ENCODE data around the gene DNAH6. TPM values are rescaled to one million over a fixed set of nuclear protein-coding genes. Genes with fewer than 3 reads are reported as not detected.
A peak's percentile ranks its signal among the peaks of the same experiment; 100 is the strongest.

The DNAH6 gene
- total RNA-seq, 4 donors from 2014 or later, result 3.2 to 9.3 (median 6.3) TPM

DNA sequence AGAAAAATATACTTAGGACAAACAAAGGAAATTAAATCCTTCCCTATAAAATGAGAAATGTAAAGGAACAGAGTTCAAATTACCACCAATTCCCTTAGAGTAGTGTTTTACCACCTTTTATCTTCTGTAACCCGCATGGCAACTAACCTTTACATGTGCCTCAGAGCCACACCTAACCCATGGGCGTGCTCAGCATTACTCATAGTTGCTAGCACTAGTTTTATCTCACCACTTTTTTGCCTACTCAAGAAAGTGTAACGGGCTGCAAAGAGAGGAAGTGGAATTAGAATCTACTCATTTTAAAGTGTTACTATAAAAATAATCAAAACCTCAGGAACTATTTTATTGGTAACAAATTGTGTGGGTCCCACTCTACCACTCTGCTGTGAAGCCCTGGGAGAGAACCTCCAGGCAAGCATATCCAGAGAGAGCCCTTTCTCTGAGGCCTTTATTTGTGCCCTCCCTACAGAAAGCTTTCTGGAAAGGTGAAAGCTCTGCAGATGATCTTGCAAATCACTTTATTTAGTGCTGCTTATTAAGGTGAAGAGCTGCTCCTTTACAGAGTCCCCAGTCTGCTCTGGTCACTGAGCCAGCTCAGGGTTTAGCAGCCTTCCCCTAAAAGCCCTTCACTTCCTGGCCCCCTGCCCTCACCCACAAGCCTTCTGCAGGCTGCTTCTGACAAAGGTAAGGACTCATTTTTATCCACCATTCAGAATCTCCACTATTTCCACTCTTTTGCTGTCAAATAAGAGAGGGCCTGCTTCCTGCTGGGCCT, 265.8 kb downstream of the DNAH6 start:
- WGBS, 2 donors, result 67 to 73% methylated on average over 3 of the region's 3 CpGs
- Histone ChIP-seq H3K36me3 (no peaks in the 10 kb centered on the region), H3K27ac (peak overlapping the region in 1 of 3 donors; percentile 27), H3K4me1 (peaks cover 0 to 15% of the 10 kb centered on the region in 2 donors), H3K4me3 (replicated peaks in 1 of 3) (no peak overlapping the region), H3K9me3 (no peaks in the 10 kb centered on the region), H3K27me3 (no peaks in the 10 kb centered on the region)
- intact Hi-C loops (cut with DNase I), result no loop called here
- no peak for TF ChIP-seq POLR2A (IDR thresholded peaks at IDR 0.05)
- TF ChIP-seq, protein P1, sequence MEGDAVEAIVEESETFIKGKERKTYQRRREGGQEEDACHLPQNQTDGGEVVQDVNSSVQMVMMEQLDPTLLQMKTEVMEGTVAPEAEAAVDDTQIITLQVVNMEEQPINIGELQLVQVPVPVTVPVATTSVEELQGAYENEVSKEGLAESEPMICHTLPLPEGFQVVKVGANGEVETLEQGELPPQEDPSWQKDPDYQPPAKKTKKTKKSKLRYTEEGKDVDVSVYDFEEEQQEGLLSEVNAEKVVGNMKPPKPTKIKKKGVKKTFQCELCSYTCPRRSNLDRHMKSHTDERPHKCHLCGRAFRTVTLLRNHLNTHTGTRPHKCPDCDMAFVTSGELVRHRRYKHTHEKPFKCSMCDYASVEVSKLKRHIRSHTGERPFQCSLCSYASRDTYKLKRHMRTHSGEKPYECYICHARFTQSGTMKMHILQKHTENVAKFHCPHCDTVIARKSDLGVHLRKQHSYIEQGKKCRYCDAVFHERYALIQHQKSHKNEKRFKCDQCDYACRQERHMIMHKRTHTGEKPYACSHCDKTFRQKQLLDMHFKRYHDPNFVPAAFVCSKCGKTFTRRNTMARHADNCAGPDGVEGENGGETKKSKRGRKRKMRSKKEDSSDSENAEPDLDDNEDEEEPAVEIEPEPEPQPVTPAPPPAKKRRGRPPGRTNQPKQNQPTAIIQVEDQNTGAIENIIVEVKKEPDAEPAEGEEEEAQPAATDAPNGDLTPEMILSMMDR (IDR thresholded peaks at IDR 0.05), result no peak
- peak; percentile 47 to 51 for DNase-seq

DNA sequence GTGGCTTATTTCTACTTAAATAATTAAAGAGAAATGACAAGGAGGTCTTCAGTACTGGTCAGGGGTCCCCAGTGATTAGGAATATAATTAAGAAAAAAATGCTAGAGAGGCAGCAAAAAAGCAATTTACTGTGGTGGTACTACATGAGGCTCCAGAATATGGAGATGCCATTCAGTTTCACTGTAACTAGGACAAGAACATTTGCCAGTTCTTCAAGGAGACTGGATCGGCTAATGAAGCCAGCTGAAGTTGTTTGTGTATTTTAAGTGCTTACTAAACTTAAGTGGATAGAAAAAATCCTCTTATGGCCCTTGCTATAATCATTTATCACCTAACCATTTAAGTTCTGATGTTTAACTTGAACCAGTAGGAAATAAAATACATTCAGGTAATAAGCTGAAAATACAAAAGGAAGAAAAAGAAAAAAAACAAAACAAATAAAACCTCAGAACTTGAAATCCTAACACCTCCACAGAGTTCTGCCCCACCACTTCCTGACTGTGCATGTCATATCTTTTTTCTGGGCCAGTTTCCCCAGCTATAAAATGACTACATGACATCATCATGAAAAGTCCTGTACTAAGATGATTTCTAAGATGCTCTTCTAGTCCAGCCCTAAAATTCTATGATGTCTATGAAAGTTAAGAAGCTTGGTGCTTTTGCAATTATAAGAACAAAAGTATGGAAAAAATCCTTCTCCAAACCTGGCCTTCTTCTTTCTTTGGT, 266.6 kb downstream of the DNAH6 start:
- 26 to 29% methylated on average over 1 of the region's 1 CpG for WGBS, 2 donors
- intact Hi-C loops (cut with DNase I), result no loop called here
- H3K27ac ChIP-seq, result peak overlapping the region in 1 of 3 donors; percentile 27

DNA sequence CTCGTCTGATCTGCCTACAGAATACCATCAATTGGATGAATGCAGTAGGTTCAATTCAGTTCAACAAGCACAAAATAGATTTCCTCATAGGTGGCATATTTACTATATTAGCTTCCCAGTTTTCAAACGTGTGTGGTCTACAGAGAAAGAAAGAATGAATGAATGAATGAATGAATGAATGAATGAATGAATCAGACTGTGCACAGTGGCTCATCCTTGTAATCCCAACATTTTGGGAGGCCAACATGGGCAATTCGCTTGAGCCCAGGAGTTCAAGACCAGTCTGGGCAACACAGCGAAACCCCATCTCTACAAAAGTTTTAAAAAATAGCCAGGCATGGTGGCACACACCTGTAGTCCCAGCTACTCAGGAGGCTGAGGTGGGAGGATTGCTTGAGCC, 269.7 kb downstream of the DNAH6 start:
- Histone ChIP-seq H3K9me3 (no peaks in the 10 kb centered on the region), H3K4me1 (peaks cover 0 to 15% of the 10 kb centered on the region in 2 donors), H3K36me3 (no peaks in the 10 kb centered on the region), H3K27ac (no peak overlapping the region), H3K27me3 (no peaks in the 10 kb centered on the region), H3K4me3 (replicated peaks in 1 of 3) (no peak overlapping the region)
- DNase-seq, result no peak
- 94 to 95% methylated on average over 4 of the region's 4 CpGs for WGBS, 2 donors
- intact Hi-C loops (cut with DNase I), result no loop called here
- TF ChIP-seq, protein P1 (IDR thresholded peaks at IDR 0.05), result no peak
- TF ChIP-seq POLR2A (IDR thresholded peaks at IDR 0.05), result no peak

More for the DNA sequence above, 266.6 kb downstream of the DNAH6 start:
- H3K9me3 ChIP-seq, result no peaks in the 10 kb centered on the region
- H3K27me3 ChIP-seq, result no peaks in the 10 kb centered on the region
- H3K4me1 ChIP-seq, result peaks cover 0 to 15% of the 10 kb centered on the region in 2 donors
- no peak overlapping the region for H3K4me3 ChIP-seq (replicated peaks in 1 of 3)
- TF ChIP-seq, protein P1 (IDR thresholded peaks at IDR 0.05), result no peak
- TF ChIP-seq POLR2A (IDR thresholded peaks at IDR 0.05), result no peak
- H3K36me3 ChIP-seq, result no peaks in the 10 kb centered on the region
- DNase-seq, result no peak

DNA sequence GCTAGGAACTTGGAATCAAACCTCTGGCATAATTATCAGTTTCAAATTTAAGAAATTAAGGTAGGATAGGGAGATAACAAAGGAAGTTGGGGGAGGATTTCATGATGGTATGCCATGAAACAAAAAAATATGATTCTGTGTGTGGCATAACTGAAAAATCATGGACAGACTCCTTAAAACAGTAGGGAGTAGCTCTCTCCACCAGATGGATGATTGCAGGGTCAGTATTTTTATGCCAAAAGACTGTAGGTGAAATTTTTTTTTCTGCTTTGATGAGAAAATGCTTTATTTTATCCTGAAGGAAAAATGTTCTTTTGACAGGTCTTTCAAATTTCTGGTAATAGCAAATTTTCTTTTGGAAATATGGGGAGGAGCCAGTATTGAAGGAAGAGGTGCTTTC, 270.3 kb downstream of the DNAH6 start:
- Histone ChIP-seq H3K27me3 (no peaks in the 10 kb centered on the region), H3K36me3 (no peaks in the 10 kb centered on the region), H3K4me1 (peaks cover 0 to 14% of the 10 kb centered on the region in 2 donors), H3K4me3 (replicated peaks in 1 of 3) (no peak overlapping the region), H3K9me3 (no peaks in the 10 kb centered on the region), H3K27ac (no peak overlapping the region)
- TF ChIP-seq, protein P1 (IDR thresholded peaks at IDR 0.05), result no peak
- no peak for TF ChIP-seq POLR2A (IDR thresholded peaks at IDR 0.05)
- intact Hi-C loops (cut with DNase I), result no loop called here
- no peak for DNase-seq

DNA sequence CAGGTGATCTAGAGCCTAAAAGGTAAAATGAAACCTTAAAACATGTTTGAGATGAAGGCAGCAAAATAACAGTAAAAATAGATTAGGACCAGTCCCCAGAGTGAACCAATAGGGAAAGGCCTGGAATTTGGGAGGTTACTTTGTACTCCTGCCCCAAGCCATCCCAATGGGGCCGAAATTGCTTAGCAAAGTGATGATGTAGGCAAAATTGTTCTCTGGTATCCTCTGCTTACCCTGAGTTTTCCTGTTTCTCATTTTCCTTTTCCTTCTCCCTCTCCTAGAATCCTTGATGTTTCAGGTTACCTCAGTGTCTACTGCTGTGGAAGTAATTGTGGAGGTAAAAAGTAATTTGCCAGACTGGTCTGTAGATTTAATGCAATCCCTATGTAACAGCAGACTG, 271.7 kb downstream of the DNAH6 start:
- Histone ChIP-seq H3K27ac (no peak overlapping the region), H3K27me3 (no peaks in the 10 kb centered on the region), H3K9me3 (no peaks in the 10 kb centered on the region), H3K36me3 (no peaks in the 10 kb centered on the region), H3K4me3 (replicated peaks in 1 of 3) (no peak overlapping the region), H3K4me1 (no peaks in the 10 kb centered on the region)
- no peak for DNase-seq
- intact Hi-C loops (cut with DNase I), result no loop called here
- no peak for TF ChIP-seq POLR2A (IDR thresholded peaks at IDR 0.05)
- TF ChIP-seq, protein P1 (IDR thresholded peaks at IDR 0.05), result no peak
- WGBS, 2 donors, result 44 to 93% methylated on average over 1 of the region's 1 CpG
